Bronchial epithelial cell (primary cell): ENCODE results near the gene C10orf67. TPM values are rescaled to one million over a fixed set of nuclear protein-coding genes. Genes with fewer than 3 reads are reported as not detected.

Source experiments
- DNase-seq: peaks from one replicate; pipeline ENCODE4 v3.0.0-alpha.2; 2010; ENCODE audit warnings: low read depth
- FAIRE-seq: peaks from 2 replicates; lab custom pipeline; 2011; peaks lifted over from hg19 to GRCh38; lab: Jason Lieb, UNC
- H3K27me3 ChIP-seq: 2 replicates; pipeline ENCODE4 v1.5.1; 2011; ENCODE audit warnings: low read length; ENCODE audit not compliant: control insufficient read depth, insufficient read depth
- H3K36me3 ChIP-seq: 2 replicates; pipeline ENCODE4 v1.5.1; 2011; ENCODE audit warnings: low read length; ENCODE audit not compliant: control insufficient read depth, insufficient read depth
- H3K4me3 ChIP-seq: 2 replicates; pipeline ENCODE4 v1.5.1; 2011; ENCODE audit warnings: mild to moderate bottlenecking, low read depth, low read length, control low read depth
- total RNA-seq: library from RNA; depleted of rRNA; stranded (reverse); fragments of >200 nt; gene quantifications from 2 replicates; pipeline ENCODE4 v1.2.1, GENCODE V29; 2014
- TF ChIP-seq, protein P1 (sequence below): IDR thresholded peaks from 2 replicates; pipeline ENCODE4 v1.5.1; 2011; ENCODE audit warnings: mild to moderate bottlenecking, moderate library complexity, low read length, control low read depth, inconsistent platforms; ENCODE audit not compliant: insufficient read depth, severe bottlenecking

The C10orf67 gene
- total RNA-seq, 1 donor from 2014 or later: not detected

DNA sequence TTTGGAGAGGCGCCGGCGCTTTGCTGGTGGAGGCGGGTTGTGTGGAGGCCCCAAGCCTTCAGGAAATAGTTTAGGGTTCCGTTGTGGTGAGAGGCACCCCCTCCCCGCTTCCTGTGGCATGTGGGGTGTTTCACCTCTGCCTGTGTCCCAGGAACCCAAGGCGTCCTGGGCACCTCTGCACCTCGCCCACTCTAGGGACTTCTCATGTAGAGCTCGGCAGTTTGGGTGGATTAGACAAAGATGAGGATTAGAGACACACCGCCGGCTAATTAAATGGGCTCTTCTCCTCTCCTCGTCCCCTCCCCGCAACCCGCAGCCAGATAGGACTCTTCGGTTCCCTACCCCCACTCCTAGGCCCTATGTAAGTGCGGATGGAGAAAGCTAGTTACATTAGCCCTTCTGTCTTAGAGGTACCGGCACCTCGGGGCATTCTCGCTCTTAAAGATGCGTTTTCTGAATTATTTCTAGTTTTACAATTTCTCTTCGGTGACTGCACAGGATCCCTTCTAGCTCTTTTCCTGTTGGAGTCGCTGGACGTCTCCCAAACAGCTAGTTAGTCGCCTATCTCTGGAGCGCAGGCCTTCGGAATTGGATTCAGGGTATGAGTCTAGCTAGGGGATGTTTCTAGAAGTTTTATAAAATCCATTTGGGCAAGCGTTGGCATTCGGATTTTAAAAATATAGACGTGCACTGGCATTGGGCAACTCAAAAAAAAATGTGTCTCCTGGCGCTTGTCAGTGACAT, 144.7 kb downstream of the C10orf67 start:
- TF ChIP-seq, protein P1, sequence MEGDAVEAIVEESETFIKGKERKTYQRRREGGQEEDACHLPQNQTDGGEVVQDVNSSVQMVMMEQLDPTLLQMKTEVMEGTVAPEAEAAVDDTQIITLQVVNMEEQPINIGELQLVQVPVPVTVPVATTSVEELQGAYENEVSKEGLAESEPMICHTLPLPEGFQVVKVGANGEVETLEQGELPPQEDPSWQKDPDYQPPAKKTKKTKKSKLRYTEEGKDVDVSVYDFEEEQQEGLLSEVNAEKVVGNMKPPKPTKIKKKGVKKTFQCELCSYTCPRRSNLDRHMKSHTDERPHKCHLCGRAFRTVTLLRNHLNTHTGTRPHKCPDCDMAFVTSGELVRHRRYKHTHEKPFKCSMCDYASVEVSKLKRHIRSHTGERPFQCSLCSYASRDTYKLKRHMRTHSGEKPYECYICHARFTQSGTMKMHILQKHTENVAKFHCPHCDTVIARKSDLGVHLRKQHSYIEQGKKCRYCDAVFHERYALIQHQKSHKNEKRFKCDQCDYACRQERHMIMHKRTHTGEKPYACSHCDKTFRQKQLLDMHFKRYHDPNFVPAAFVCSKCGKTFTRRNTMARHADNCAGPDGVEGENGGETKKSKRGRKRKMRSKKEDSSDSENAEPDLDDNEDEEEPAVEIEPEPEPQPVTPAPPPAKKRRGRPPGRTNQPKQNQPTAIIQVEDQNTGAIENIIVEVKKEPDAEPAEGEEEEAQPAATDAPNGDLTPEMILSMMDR: no peak
- Histone ChIP-seq H3K27me3 (peaks cover 42% of the 10 kb centered on the region), H3K4me3 (no peak overlapping the region), H3K36me3 (no peaks in the 10 kb centered on the region)
- DNase-seq: no peak
- FAIRE-seq: no peak

DNA sequence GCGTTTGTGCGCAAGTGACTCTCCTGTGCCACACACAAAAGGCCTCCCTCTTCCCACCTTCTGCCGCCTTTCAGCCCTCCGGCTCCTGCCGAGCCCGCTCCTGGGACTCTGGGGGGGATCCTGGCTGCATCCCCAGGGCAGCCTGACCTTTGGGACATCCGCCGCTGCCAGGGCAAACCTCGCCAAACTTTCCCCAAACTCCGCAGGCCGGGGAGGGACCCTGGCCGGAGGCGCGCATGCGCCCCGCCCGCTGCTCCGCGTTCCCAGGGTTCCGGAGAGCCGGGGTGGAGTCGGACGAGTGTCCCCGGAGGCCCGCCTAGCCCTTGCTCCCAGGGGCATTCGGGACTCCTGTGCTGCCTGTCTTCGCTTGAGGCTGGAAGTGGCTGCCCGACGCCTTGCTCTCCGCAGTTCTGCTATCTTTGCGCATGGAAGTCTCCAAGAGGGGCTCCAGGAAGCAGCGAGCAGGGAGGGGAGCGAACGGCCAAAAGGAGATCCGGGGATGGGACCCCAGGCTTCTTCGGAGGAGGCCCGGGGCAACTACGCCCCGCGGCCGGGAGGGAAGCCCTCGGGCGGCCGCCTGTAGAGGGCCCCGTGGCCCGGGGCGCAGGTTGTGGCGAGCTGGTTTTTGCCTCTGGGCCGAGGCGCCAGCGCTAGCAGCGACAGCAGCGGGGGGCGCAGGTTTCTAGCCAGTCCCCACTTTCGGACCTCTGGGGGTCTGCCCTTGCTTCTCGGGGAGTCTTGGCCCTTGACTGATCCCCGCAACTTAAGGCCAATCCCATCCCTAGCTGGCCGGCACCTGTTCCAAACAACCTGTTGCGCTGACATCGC, 145.4 kb downstream of the C10orf67 start:
- no peak overlapping the region for H3K4me3 ChIP-seq
- FAIRE-seq: no peak
- TF ChIP-seq, protein P1: no peak
- H3K27me3 ChIP-seq: peaks cover 48% of the 10 kb centered on the region
- H3K36me3 ChIP-seq: no peaks in the 10 kb centered on the region
- DNase-seq: no peak

DNA sequence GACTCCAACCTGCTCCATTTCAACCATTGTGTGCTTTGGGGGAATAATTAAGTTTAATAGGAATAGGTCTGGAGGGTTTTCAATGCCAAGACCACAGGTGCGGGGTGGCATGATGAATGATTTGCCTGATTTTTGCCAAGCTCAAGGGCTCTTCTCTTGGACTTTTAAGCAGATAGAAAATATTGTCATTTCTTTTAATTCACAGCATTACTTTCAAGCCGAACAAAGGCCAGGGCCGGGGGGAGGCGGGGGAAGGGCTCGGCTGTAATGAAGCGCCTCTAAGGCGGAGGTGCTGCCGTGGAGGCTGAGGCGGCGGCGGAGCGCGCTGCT, 146.0 kb downstream of the C10orf67 start:
- DNase-seq (no peak), FAIRE-seq (no peak)
- Histone ChIP-seq H3K36me3 (no peaks in the 10 kb centered on the region), H3K27me3 (peaks cover 48% of the 10 kb centered on the region), H3K4me3 (no peak overlapping the region)
- TF ChIP-seq, protein P1: no peak

DNA sequence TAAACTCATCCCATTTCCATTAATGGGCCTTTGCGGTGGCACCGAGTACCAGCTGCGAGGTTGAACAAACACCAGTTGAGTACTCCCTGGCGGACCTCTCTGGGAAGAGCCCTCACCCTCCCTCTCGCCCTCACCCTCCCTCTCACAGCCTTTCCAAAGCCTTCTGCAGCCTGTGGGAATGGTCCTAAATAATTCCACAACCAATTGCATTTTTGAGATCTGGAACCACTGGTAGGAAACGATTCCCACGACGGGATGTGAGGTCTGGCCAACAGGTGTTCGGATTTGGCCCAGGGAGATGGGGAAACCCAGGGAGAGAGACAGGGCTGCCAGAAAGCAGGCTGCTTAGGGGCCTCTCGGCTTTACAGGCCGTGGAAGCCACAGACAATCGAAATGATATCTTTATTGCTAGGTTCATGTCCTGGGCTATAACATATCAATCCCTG, 147.2 kb downstream of the C10orf67 start:
- H3K36me3 ChIP-seq: no peaks in the 10 kb centered on the region
- peaks cover 51% of the 10 kb centered on the region for H3K27me3 ChIP-seq
- no peak for DNase-seq
- H3K4me3 ChIP-seq: no peak overlapping the region
- FAIRE-seq: no peak
- TF ChIP-seq, protein P1: no peak

DNA sequence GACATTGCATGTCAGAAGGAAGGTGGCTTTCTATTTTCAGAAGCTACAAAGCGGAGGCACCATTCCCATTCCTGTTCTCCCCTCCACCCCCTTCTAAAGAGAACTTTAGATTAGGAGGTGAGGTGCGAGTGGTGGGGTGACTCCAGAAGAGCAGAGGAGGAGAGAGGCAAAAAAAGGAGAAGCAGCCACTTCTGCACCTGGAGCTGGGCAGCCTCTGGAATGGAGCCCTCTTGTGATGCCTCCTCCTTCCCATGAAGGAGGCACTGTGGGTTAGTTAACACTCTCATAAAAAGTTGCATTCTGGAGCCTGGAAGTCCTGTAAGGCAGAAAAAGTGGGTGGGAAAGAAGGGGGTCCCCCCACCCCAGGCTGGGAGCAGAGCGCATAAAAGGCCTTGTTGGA, 147.7 kb downstream of the C10orf67 start:
- no peak for DNase-seq
- no peaks in the 10 kb centered on the region for H3K36me3 ChIP-seq
- H3K27me3 ChIP-seq: peaks cover 53% of the 10 kb centered on the region
- TF ChIP-seq, protein P1: no peak
- no peak for FAIRE-seq
- no peak overlapping the region for H3K4me3 ChIP-seq
